HEK293 (cell line): ENCODE measurements around the gene NOS1.

ENCODE experiments used
- HOXA7 ChIP-seq: sonication (generic); formaldehyde crosslinking; IDR thresholded peaks from 2 replicates; pipeline ENCODE4 v1.8.1; 2022; ENCODE audit warnings: missing genetic modification reagents, borderline replicate concordance
- ZBTB1 ChIP-seq: fragments of 450-650 bp; formaldehyde crosslinking; IDR thresholded peaks from 2 replicates; pipeline ENCODE4 v1.5.1; 2016; ENCODE audit warnings: missing biosample characterization, missing genetic modification characterization
- ZNF114 ChIP-seq: fragments of 450-650 bp; formaldehyde crosslinking; IDR thresholded peaks from 2 replicates; pipeline ENCODE4 v1.5.0; 2017; ENCODE audit warnings: missing biosample characterization, missing genetic modification characterization
- ZNF133 ChIP-seq: fragments of 450-650 bp; formaldehyde crosslinking; IDR thresholded peaks from 2 replicates; pipeline ENCODE4 v1.5.1; 2016; ENCODE audit warnings: missing biosample characterization, missing genetic modification characterization
- ZNF146 ChIP-seq: fragments of 450-650 bp; formaldehyde crosslinking; IDR thresholded peaks from 2 replicates; pipeline ENCODE4 v1.5.1; 2016; ENCODE audit warnings: missing biosample characterization, missing genetic modification characterization
- ZNF341 ChIP-seq: fragments of 450-650 bp; formaldehyde crosslinking; IDR thresholded peaks from 2 replicates; pipeline ENCODE4; 2016; ENCODE audit warnings: low read depth, missing biosample characterization, missing genetic modification characterization
- ZNF433 ChIP-seq: fragments of 450-650 bp; formaldehyde crosslinking; IDR thresholded peaks from 2 replicates; pipeline ENCODE4 v1.5.1; 2016; ENCODE audit warnings: missing biosample characterization, missing genetic modification characterization, low read depth
- ZNF501 ChIP-seq: fragments of 450-650 bp; formaldehyde crosslinking; IDR thresholded peaks from 2 replicates; pipeline ENCODE4 v1.5.1; 2016; ENCODE audit warnings: missing biosample characterization, missing genetic modification characterization
- ZSCAN30 ChIP-seq: fragments of 450-650 bp; IDR thresholded peaks from 2 replicates; pipeline ENCODE4 v1.5.1; 2018; ENCODE audit warnings: missing biosample characterization, mild to moderate bottlenecking, missing genetic modification characterization, moderate library complexity
- TF ChIP-seq, protein P1 (sequence below): fragments of 450-650 bp; formaldehyde crosslinking; IDR thresholded peaks from 2 replicates; pipeline ENCODE4 v1.5.1; 2016; ENCODE audit warnings: missing biosample characterization, missing genetic modification characterization
- TF ChIP-seq, protein P2 (sequence below): fragments of 450-650 bp; formaldehyde crosslinking; conservative IDR thresholded peaks from 2 replicates; pipeline ENCODE4 v1.5.1; 2016; ENCODE audit warnings: low read depth, missing biosample characterization, missing genetic modification characterization
- TF ChIP-seq, protein P3 (sequence below): fragments of 450-650 bp; formaldehyde crosslinking; IDR thresholded peaks from 2 replicates; pipeline ENCODE4 v1.5.1; 2016; ENCODE audit warnings: missing biosample characterization, missing genetic modification characterization
- TF ChIP-seq, protein P4 (sequence below): sonication (generic); formaldehyde crosslinking; IDR thresholded peaks from 2 replicates; pipeline ENCODE4 v1.8.1; 2022; ENCODE audit warnings: mild to moderate bottlenecking, moderate library complexity, missing genetic modification reagents

DNA sequence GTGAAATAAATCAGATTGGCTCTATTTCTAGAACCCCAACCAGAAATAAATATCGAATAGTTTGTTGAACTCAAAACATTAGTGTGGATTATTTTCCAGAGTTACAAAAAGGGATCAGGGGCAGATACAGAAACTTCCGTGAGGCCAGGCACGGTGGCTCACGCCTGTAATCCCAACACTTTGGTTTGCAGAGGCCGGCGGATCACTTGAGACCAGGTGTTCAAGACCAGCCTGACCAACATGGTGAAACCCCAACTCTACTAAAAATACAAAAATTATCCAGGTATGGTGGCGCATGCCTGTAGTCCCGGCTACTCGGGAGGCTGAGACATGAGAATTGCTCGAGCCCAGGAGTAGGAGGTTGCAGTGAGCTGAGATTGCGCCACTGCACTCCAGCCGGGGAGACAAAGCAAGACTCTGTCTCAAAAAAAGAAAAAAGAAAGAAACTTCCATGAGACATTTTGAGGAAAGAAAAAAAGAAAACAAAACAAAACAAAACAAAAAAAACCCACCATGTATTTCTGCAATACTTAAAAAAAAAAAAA lies 173.2 kb downstream of the NOS1 start:
- TF ChIP-seq, protein P1, sequence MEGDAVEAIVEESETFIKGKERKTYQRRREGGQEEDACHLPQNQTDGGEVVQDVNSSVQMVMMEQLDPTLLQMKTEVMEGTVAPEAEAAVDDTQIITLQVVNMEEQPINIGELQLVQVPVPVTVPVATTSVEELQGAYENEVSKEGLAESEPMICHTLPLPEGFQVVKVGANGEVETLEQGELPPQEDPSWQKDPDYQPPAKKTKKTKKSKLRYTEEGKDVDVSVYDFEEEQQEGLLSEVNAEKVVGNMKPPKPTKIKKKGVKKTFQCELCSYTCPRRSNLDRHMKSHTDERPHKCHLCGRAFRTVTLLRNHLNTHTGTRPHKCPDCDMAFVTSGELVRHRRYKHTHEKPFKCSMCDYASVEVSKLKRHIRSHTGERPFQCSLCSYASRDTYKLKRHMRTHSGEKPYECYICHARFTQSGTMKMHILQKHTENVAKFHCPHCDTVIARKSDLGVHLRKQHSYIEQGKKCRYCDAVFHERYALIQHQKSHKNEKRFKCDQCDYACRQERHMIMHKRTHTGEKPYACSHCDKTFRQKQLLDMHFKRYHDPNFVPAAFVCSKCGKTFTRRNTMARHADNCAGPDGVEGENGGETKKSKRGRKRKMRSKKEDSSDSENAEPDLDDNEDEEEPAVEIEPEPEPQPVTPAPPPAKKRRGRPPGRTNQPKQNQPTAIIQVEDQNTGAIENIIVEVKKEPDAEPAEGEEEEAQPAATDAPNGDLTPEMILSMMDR (tag by site-specific recombination), result no peak
- TF ChIP-seq ZNF146 (tag by site-specific recombination) (no peak), ZNF433 (tag by site-specific recombination) (no peak), ZBTB1 (tag by site-specific recombination) (no peak), ZNF133 (tag by site-specific recombination) (no peak), ZSCAN30 (no peak), ZNF341 (tag by site-specific recombination) (no peak), HOXA7 (CRISPR knock-in tag) (no peak), ZNF501 (tag by site-specific recombination) (no peak), ZNF114 (tag by site-specific recombination) (no peak)
- TF ChIP-seq, protein P2, sequence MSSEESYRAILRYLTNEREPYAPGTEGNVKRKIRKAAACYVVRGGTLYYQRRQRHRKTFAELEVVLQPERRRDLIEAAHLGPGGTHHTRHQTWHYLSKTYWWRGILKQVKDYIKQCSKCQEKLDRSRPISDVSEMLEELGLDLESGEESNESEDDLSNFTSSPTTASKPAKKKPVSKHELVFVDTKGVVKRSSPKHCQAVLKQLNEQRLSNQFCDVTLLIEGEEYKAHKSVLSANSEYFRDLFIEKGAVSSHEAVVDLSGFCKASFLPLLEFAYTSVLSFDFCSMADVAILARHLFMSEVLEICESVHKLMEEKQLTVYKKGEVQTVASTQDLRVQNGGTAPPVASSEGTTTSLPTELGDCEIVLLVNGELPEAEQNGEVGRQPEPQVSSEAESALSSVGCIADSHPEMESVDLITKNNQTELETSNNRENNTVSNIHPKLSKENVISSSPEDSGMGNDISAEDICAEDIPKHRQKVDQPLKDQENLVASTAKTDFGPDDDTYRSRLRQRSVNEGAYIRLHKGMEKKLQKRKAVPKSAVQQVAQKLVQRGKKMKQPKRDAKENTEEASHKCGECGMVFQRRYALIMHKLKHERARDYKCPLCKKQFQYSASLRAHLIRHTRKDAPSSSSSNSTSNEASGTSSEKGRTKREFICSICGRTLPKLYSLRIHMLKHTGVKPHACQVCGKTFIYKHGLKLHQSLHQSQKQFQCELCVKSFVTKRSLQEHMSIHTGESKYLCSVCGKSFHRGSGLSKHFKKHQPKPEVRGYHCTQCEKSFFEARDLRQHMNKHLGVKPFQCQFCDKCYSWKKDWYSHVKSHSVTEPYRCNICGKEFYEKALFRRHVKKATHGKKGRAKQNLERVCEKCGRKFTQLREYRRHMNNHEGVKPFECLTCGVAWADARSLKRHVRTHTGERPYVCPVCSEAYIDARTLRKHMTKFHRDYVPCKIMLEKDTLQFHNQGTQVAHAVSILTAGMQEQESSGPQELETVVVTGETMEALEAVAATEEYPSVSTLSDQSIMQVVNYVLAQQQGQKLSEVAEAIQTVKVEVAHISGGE (tag by site-specific recombination), result no peak
- TF ChIP-seq, protein P3, sequence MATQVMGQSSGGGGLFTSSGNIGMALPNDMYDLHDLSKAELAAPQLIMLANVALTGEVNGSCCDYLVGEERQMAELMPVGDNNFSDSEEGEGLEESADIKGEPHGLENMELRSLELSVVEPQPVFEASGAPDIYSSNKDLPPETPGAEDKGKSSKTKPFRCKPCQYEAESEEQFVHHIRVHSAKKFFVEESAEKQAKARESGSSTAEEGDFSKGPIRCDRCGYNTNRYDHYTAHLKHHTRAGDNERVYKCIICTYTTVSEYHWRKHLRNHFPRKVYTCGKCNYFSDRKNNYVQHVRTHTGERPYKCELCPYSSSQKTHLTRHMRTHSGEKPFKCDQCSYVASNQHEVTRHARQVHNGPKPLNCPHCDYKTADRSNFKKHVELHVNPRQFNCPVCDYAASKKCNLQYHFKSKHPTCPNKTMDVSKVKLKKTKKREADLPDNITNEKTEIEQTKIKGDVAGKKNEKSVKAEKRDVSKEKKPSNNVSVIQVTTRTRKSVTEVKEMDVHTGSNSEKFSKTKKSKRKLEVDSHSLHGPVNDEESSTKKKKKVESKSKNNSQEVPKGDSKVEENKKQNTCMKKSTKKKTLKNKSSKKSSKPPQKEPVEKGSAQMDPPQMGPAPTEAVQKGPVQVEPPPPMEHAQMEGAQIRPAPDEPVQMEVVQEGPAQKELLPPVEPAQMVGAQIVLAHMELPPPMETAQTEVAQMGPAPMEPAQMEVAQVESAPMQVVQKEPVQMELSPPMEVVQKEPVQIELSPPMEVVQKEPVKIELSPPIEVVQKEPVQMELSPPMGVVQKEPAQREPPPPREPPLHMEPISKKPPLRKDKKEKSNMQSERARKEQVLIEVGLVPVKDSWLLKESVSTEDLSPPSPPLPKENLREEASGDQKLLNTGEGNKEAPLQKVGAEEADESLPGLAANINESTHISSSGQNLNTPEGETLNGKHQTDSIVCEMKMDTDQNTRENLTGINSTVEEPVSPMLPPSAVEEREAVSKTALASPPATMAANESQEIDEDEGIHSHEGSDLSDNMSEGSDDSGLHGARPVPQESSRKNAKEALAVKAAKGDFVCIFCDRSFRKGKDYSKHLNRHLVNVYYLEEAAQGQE (tag by site-specific recombination), result no peak
- TF ChIP-seq, protein P4, sequence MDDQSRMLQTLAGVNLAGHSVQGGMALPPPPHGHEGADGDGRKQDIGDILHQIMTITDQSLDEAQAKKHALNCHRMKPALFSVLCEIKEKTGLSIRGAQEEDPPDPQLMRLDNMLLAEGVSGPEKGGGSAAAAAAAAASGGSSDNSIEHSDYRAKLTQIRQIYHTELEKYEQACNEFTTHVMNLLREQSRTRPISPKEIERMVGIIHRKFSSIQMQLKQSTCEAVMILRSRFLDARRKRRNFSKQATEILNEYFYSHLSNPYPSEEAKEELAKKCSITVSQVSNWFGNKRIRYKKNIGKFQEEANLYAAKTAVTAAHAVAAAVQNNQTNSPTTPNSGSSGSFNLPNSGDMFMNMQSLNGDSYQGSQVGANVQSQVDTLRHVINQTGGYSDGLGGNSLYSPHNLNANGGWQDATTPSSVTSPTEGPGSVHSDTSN (CRISPR knock-in tag), result no peak
